ENCODE measurements around the gene FAM174B. TPM values are rescaled to one million over a fixed set of nuclear protein-coding genes. Genes with fewer than 3 reads are reported as not detected.
A peak's percentile ranks its signal among the peaks of the same experiment; 100 is the strongest.

Gene FAM174B
- total RNA-seq, 1 donor from 2014 or later: 24.0 TPM

DNA sequence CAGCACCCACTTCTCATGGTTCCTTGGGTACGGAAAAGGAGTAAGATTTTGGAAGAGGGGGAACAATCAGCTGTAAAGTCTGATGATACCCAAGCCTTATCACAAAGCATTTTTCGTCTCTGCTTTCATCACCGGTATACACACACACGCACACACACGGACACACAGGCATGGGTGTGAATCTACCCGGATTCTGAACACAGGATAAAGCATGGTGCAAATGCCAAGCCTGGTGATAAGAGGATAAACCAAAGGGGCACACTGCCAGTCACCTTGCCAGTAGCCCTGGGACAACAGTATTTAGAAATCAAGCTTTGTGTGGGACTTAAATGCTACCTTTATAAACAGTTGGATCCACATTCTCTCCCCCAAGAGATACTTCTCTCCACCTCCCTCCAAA lies 22.2 kb downstream of the FAM174B start:
- Mint-ChIP-seq H3K4me3 (ENCODE audit: unreplicated experiment) (no peak overlapping the region), H3K27ac (ENCODE audit: unreplicated experiment) (no peak overlapping the region), H3K9me3 (ENCODE audit: low read depth) (no peaks in the 10 kb centered on the region), H3K36me3 (ENCODE audit: low read depth) (peaks cover 9% of the 10 kb centered on the region), H3K27me3 (ENCODE audit: low read depth) (no peaks in the 10 kb centered on the region), H3K4me1 (ENCODE audit: low read depth) (peaks cover 52% of the 10 kb centered on the region)
- DNase-seq (ENCODE audit: low spot score): no peak
- TF ChIP-seq, protein P1, sequence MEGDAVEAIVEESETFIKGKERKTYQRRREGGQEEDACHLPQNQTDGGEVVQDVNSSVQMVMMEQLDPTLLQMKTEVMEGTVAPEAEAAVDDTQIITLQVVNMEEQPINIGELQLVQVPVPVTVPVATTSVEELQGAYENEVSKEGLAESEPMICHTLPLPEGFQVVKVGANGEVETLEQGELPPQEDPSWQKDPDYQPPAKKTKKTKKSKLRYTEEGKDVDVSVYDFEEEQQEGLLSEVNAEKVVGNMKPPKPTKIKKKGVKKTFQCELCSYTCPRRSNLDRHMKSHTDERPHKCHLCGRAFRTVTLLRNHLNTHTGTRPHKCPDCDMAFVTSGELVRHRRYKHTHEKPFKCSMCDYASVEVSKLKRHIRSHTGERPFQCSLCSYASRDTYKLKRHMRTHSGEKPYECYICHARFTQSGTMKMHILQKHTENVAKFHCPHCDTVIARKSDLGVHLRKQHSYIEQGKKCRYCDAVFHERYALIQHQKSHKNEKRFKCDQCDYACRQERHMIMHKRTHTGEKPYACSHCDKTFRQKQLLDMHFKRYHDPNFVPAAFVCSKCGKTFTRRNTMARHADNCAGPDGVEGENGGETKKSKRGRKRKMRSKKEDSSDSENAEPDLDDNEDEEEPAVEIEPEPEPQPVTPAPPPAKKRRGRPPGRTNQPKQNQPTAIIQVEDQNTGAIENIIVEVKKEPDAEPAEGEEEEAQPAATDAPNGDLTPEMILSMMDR (IDR thresholded peaks at IDR 0.05): no peak

DNA sequence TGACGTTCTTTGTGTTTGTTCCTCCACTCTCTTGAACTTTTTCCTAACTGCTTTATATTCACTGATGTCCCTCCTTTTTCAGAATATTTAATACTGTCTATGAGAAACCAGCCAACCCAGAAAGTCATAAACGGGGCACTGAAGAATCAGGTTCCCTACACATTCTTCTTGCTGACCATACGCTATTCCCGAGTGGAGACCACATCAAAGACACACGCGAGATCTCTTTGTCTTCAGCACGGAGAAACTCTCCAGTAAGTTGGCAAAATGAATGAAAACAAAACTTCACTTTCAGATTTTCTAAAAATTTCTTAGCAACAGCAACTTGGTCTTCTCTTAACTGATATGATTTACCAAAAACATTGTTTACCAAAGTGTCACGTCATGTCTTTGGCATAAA lies 22.6 kb downstream of the FAM174B start:
- H3K27me3 Mint-ChIP-seq (ENCODE audit: low read depth): no peaks in the 10 kb centered on the region
- H3K36me3 Mint-ChIP-seq (ENCODE audit: low read depth): peaks cover 9% of the 10 kb centered on the region
- peaks cover 48% of the 10 kb centered on the region for H3K4me1 Mint-ChIP-seq (ENCODE audit: low read depth)
- TF ChIP-seq, protein P1 (IDR thresholded peaks at IDR 0.05): no peak
- no peaks in the 10 kb centered on the region for H3K9me3 Mint-ChIP-seq (ENCODE audit: low read depth)
- no peak overlapping the region for H3K27ac Mint-ChIP-seq (ENCODE audit: unreplicated experiment)
- no peak overlapping the region for H3K4me3 Mint-ChIP-seq (ENCODE audit: unreplicated experiment)
- no peak for DNase-seq (ENCODE audit: low spot score)

DNA sequence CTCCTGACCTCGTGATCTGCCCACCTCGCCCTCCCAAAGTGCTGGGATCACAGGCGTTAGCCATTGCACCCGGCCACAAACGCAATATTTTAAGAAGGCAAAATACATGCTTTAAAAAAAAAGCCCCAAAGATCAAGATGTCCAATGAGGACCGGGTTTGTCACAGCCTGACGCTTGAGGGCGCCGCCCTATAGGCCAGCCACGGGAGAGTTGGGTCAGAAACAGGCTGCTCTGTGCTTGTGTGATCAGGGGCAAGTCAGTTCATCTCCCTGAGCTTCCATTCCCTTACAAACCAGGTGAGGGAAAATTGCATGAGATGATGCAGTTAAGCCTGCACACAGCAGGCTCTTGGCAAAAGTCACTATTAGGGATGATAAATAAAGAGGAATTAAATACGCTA lies 23.9 kb downstream of the FAM174B start:
- H3K4me3 Mint-ChIP-seq (ENCODE audit: unreplicated experiment): no peak overlapping the region
- no peak for DNase-seq (ENCODE audit: low spot score)
- H3K27ac Mint-ChIP-seq (ENCODE audit: unreplicated experiment): no peak overlapping the region
- H3K9me3 Mint-ChIP-seq (ENCODE audit: low read depth): no peaks in the 10 kb centered on the region
- TF ChIP-seq, protein P1 (IDR thresholded peaks at IDR 0.05): peak; percentile 24
- peaks cover 35% of the 10 kb centered on the region for H3K4me1 Mint-ChIP-seq (ENCODE audit: low read depth)
- H3K27me3 Mint-ChIP-seq (ENCODE audit: low read depth): no peaks in the 10 kb centered on the region
- peaks cover 9% of the 10 kb centered on the region for H3K36me3 Mint-ChIP-seq (ENCODE audit: low read depth)

DNA sequence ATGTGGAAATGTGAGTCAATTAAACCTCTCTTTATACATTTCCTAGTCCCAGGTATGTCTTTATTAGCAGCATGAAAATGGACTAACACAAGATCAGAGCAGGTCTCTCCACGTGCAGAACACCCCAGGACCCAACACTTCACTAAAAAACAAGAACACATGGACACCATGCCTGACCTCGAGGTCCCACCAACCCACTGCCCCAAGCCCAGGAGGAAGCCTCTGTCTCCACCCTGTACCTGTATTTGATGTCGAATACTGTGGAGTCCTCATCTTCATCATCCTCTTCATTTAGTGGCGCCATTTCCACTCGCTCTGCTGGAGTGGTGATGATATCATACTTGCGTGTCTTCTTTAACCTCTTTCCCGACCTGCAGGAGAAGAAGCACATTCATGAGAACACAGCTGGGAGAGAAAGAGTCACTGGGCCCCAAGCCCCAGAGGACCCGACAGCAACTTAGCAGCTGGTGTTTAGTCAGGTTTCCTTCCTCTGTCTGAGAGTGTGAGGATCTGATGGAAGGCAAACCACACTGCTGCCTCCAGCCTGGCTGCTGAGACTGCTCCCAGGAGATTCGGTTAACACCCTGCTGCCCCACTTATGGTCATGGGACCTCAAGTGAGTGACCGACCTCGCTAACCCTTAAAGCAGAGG lies 25.5 kb downstream of the FAM174B start:
- peaks cover 9% of the 10 kb centered on the region for H3K36me3 Mint-ChIP-seq (ENCODE audit: low read depth)
- TF ChIP-seq, protein P1 (IDR thresholded peaks at IDR 0.05): no peak
- no peak overlapping the region for H3K27ac Mint-ChIP-seq (ENCODE audit: unreplicated experiment)
- no peaks in the 10 kb centered on the region for H3K9me3 Mint-ChIP-seq (ENCODE audit: low read depth)
- H3K4me1 Mint-ChIP-seq (ENCODE audit: low read depth): peaks cover 32% of the 10 kb centered on the region
- no peaks in the 10 kb centered on the region for H3K27me3 Mint-ChIP-seq (ENCODE audit: low read depth)
- H3K4me3 Mint-ChIP-seq (ENCODE audit: unreplicated experiment): no peak overlapping the region
- DNase-seq (ENCODE audit: low spot score): no peak

DNA sequence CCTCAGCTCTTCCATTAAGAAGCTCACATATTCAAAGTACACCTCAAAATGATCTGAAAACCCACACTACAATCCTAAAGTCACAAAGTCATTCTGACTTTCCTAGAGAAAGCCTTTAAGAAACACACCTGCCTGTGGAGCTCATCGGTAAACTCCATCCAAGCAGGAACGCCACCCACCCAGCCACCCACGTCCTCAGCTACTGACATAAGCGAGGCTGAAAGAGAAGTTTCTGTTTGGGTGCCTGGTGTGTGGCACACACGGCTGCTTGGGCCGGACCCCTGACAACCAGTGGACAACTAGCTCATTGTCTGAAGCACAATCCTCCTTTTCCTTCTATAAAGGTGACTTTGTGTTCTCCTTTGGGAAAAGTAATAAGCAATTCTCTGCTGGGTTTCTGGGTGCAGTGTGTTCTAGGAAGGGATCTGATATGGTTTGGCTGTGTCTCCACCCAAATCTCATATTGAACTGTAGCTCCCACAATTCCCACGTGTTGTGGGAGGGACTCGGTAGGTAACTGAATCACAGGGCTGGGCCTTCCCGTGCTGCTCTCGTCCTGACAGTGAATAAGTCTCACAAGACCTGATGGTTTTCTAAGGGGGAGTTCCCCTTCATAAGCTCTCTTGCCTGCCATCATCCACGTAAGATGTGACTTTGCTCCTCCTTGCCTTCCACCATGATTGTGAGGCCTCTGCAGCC lies 26.1 kb downstream of the FAM174B start:
- TF ChIP-seq, protein P1 (IDR thresholded peaks at IDR 0.05): no peak
- H3K4me1 Mint-ChIP-seq (ENCODE audit: low read depth): peaks cover 32% of the 10 kb centered on the region
- peaks cover 9% of the 10 kb centered on the region for H3K36me3 Mint-ChIP-seq (ENCODE audit: low read depth)
- H3K27ac Mint-ChIP-seq (ENCODE audit: unreplicated experiment): no peak overlapping the region
- no peak overlapping the region for H3K4me3 Mint-ChIP-seq (ENCODE audit: unreplicated experiment)
- H3K27me3 Mint-ChIP-seq (ENCODE audit: low read depth): no peaks in the 10 kb centered on the region
- H3K9me3 Mint-ChIP-seq (ENCODE audit: low read depth): no peaks in the 10 kb centered on the region
- DNase-seq (ENCODE audit: low spot score): no peak

Data from chondrocyte (in vitro differentiated cells).